ENCODE data around the gene DALRD3.

DNA sequence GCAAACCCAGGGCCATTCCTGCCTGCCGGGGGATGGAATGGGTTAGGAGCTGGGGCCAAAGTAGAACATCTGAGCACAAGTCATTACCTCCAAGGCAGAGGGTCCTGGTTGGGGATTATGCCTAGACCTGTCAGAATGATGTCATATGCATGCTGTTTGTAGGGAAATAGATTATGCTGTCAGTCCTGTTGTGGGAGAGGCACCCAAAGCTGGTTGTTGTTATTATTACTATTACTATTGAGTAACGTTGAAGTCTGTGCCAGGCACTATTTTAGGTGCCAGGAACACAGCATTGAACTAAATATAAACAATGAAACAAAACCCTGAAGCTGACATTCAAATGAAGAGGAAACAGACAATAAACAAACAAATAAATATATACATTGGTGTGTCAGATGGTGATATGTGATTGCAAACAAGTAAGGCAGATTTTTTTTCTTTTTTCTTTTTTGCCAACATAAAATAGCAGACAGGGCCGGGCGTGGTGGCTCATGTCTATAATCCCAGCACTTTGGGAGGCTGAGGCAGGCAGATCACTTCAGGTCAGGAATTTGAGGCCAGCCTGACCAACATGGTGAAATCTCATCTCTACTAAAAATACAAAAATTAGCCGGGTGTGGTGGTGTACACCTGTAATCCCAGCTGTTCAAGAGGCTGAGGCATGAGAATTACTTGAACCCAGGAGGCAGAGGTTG is 26.4 kb downstream of the DALRD3 start:
- TF ChIP-seq, protein P1, sequence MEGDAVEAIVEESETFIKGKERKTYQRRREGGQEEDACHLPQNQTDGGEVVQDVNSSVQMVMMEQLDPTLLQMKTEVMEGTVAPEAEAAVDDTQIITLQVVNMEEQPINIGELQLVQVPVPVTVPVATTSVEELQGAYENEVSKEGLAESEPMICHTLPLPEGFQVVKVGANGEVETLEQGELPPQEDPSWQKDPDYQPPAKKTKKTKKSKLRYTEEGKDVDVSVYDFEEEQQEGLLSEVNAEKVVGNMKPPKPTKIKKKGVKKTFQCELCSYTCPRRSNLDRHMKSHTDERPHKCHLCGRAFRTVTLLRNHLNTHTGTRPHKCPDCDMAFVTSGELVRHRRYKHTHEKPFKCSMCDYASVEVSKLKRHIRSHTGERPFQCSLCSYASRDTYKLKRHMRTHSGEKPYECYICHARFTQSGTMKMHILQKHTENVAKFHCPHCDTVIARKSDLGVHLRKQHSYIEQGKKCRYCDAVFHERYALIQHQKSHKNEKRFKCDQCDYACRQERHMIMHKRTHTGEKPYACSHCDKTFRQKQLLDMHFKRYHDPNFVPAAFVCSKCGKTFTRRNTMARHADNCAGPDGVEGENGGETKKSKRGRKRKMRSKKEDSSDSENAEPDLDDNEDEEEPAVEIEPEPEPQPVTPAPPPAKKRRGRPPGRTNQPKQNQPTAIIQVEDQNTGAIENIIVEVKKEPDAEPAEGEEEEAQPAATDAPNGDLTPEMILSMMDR (IDR thresholded peaks at IDR 0.05) = no peak
- no peak for TF ChIP-seq EP300 (IDR thresholded peaks at IDR 0.05)

Data from stomach (tissue), 4 donors.